ENCODE data around the gene DSTN. TPM values are rescaled to one million over a fixed set of nuclear protein-coding genes. Genes with fewer than 3 reads are reported as not detected.

Gene DSTN
- total RNA-seq, 1 experiment from 2014 or later, result 412 TPM

GRCh38 chr20:17530153-17530552 is 39.7 kb upstream of the DSTN start:
- Histone ChIP-seq H3K4me1 (ENCODE audit: control insufficient read depth, insufficient read depth, low read length) (peaks cover 24% of the 10 kb centered on the region), H3K9me3 (ENCODE audit: control insufficient read depth, insufficient read depth, low read depth, low read length) (no peaks in the 10 kb centered on the region), H3K27me3 (ENCODE audit: control insufficient read depth, insufficient read depth, low read length) (no peaks in the 10 kb centered on the region), H3K4me3 (ENCODE audit: low read depth in 2 of 2, low read length in 2 of 2) (peak overlapping the region; percentile 51 to 77; a peak in 3 of 4 replicates), H3K27ac (ENCODE audit: low read length) (peak overlapping the region; percentile 44; the same call in 1 of the 2 replicates), H3K36me3 (ENCODE audit: control insufficient read depth, insufficient read depth, low read length) (no peaks in the 10 kb centered on the region)
- in situ Hi-C loops (cut with HindIII; ENCODE audit: low pct_unique_long_range_greater_than_20kb, low sequenced_read_pairs), result no loop called here
- DNase-seq (ENCODE audit: low read depth, low spot score), result no peak
- POLR2A ChIA-PET, result no interaction called here
- TF ChIP-seq REST (IDR thresholded peaks at IDR 0.05; ENCODE audit: insufficient read depth in 1 of 2, low read depth in 2 of 2, low read length in 1 of 2), result no peak
- no peak for TF ChIP-seq POLR2AphosphoS5 (IDR thresholded peaks at IDR 0.05; ENCODE audit: low read depth, low read length)
- no peak for TF ChIP-seq CTCF (IDR thresholded peaks at IDR 0.05)
- TF ChIP-seq TCF7L2 (IDR thresholded peaks at IDR 0.05; ENCODE audit: low read depth, low read length), result no peak
- no peak for TF ChIP-seq SIN3A (IDR thresholded peaks at IDR 0.05; ENCODE audit: borderline replicate concordance, insufficient read depth, low read depth, low read length)
- TSS peak; percentile 59 for BruUV-seq (replicated peaks)
- no peak for ATAC-seq
- intact Hi-C loops (cut with micrococcal nuclease; ENCODE audit: unreplicated experiment), result no loop called here
- CTCF ChIA-PET, result no interaction called here

- BruUV-seq (replicated peaks), result no TSS peak
- no peaks in the 10 kb centered on the region for H3K27me3 ChIP-seq (ENCODE audit: control insufficient read depth, insufficient read depth, low read length)
- TF ChIP-seq TCF7L2 (IDR thresholded peaks at IDR 0.05; ENCODE audit: low read depth, low read length), result peak; percentile 54; the same call in 1 of the 2 replicates
- no peak for TF ChIP-seq SIN3A (IDR thresholded peaks at IDR 0.05; ENCODE audit: borderline replicate concordance, insufficient read depth, low read depth, low read length)
- TF ChIP-seq POLR2AphosphoS5 (IDR thresholded peaks at IDR 0.05; ENCODE audit: low read depth, low read length), result no peak
- TF ChIP-seq CTCF (IDR thresholded peaks at IDR 0.05), result peak; percentile 13; the same call in 1 of the 2 replicates
- no peak for TF ChIP-seq REST (IDR thresholded peaks at IDR 0.05; ENCODE audit: insufficient read depth in 1 of 2, low read depth in 2 of 2, low read length in 1 of 2)
- in situ Hi-C loops (cut with HindIII; ENCODE audit: low pct_unique_long_range_greater_than_20kb, low sequenced_read_pairs) (no loop called here), intact Hi-C loops (cut with micrococcal nuclease; ENCODE audit: unreplicated experiment) (no loop called here)
- ATAC-seq, result peak; percentile 89
- DNase-seq (ENCODE audit: low read depth, low spot score), result no peak
- ChIA-PET POLR2A (no interaction called here), CTCF (interaction anchor here (0.7 kb wide), 1 partner anchor 11 kb away, joined by 3 read pairs; no protein-coding TSS in a partner anchor)
- peak within 1 kb of the TSS; percentile 51 to 77 for H3K4me3 ChIP-seq (ENCODE audit: low read depth in 2 of 2, low read length in 2 of 2)
- peaks cover 24% of the 10 kb centered on the region for H3K4me1 ChIP-seq (ENCODE audit: control insufficient read depth, insufficient read depth, low read length)
- H3K36me3 ChIP-seq (ENCODE audit: control insufficient read depth, insufficient read depth, low read length), result no peaks in the 10 kb centered on the region
- H3K9me3 ChIP-seq (ENCODE audit: control insufficient read depth, insufficient read depth, low read depth, low read length), result no peaks in the 10 kb centered on the region
- peak within 1 kb of the TSS; percentile 88 for H3K27ac ChIP-seq (ENCODE audit: low read length)
These were observed 38.9 kb upstream of the DSTN start, which contains the start of gene BFSP1 for GRCh38 chr20:17530716-17531664. Gene BFSP1, minus strand, starts transcription at chr20:17531379. Its CDS starts 50 bp downstream, at chr20:17531329.

Measured in Panc1 (cell line).